D721Med (cell line): ENCODE results near the gene PABPC1L.

Source experiments
- DNase-seq: peaks from one replicate; pipeline ENCODE4 v3.0.0; 2011; ENCODE audit warnings: low spot score; ENCODE audit not compliant: insufficient read length
- FAIRE-seq: peaks from 2 replicates; lab custom pipeline; 2011; peaks lifted over from hg19 to GRCh38; lab: Jason Lieb, UNC
- CTCF ChIP-seq: IDR thresholded peaks from 2 replicates; pipeline ENCODE4 v1.5.1; 2012; ENCODE audit warnings: mild to moderate bottlenecking, control low read depth; ENCODE audit not compliant: insufficient read depth; ENCODE audit errors: missing control alignments

The PABPC1L gene

GRCh38 chr20:44976698-44977097 is 66.8 kb downstream of the PABPC1L start:
- FAIRE-seq (no peak), DNase-seq (no peak)
- TF ChIP-seq CTCF: no peak

GRCh38 chr20:44979090-44979621 is 69.3 kb downstream of the PABPC1L start:
- no peak for TF ChIP-seq CTCF
- FAIRE-seq (no peak), DNase-seq (no peak)

GRCh38 chr20:44981736-44982406 is 72.0 kb downstream of the PABPC1L start:
- TF ChIP-seq CTCF: no peak
- no peak for FAIRE-seq
- DNase-seq: no peak

GRCh38 chr20:44983093-44983674 is 73.3 kb downstream of the PABPC1L start:
- FAIRE-seq (no peak), DNase-seq (no peak)
- TF ChIP-seq CTCF: no peak

- TF ChIP-seq CTCF: no peak
- FAIRE-seq: no peak
- no peak for DNase-seq
Observed at GRCh38 chr20:44988631-44989171, 78.8 kb downstream of the PABPC1L start.
